HFFc6 (cell line): ENCODE measurements around the gene SPECC1L. TPM values are rescaled to one million over a fixed set of nuclear protein-coding genes. Genes with fewer than 3 reads are reported as not detected.
A peak's percentile ranks its signal among the peaks of the same experiment; 100 is the strongest.

Experiments
- DNase-seq: peaks from one replicate; pipeline ENCODE4 v3.0.0-alpha.2; 2018
- H3K27ac Mint-ChIP-seq: 2 replicates; pipeline ENCODE4 v1.8.0; 2020; ENCODE audit warnings: mild to moderate bottlenecking, mixed read lengths
- H3K27me3 Mint-ChIP-seq: 2 replicates; pipeline ENCODE4 v1.8.0; 2021; ENCODE audit warnings: mild to moderate bottlenecking, moderate library complexity, mixed read lengths; ENCODE audit not compliant: insufficient read depth
- H3K36me3 Mint-ChIP-seq: 2 replicates; pipeline ENCODE4 v1.8.0; 2021; ENCODE audit warnings: low read depth, mixed read lengths
- H3K4me1 Mint-ChIP-seq: 2 replicates; pipeline ENCODE4 v1.8.0; 2020; ENCODE audit warnings: low read depth, mixed read lengths
- H3K4me3 Mint-ChIP-seq: 2 replicates; pipeline ENCODE4 v1.8.0; 2020; ENCODE audit warnings: mild to moderate bottlenecking, moderate library complexity, mixed read lengths
- H3K9me3 Mint-ChIP-seq: 2 replicates; pipeline ENCODE4 v1.8.0; 2020; ENCODE audit warnings: mild to moderate bottlenecking, mixed read lengths
- CTCF ChIP-seq: fragments of 200-600 bp; sonication (generic); IDR thresholded peaks from 2 replicates; pipeline ENCODE4 v1.5.0; 2021; ENCODE audit warnings: antibody characterized with exemption, mild to moderate bottlenecking
- total RNA-seq, 6 experiments: library from RNA; stranded (reverse); fragmentation: NEBNext Ultra II Directional; extraction: Animal tissue kit (Norgen Biotek cat#: 25700); gene quantifications; 2 replicates in 1 of 6; 3 replicates in 5 of 6; pipeline ENCODE4 v1.2.3, GENCODE V29; 2021

The SPECC1L gene
- total RNA-seq, 6 experiments from 2014 or later: 47.3 to 61.5 (median 59.1) TPM

- H3K4me1 Mint-ChIP-seq: peaks cover 34% of the 10 kb centered on the region
- DNase-seq: peak; percentile 25
- H3K9me3 Mint-ChIP-seq: no peaks in the 10 kb centered on the region
- H3K27me3 Mint-ChIP-seq: peaks cover 2% of the 10 kb centered on the region; the same call in 1 of the 2 replicates
- H3K27ac Mint-ChIP-seq: peak overlapping the region; percentile 81
- no peak for TF ChIP-seq CTCF
- no peaks in the 10 kb centered on the region for H3K36me3 Mint-ChIP-seq
- no peak overlapping the region for H3K4me3 Mint-ChIP-seq
Measured at GRCh38 chr22:24465566-24465965, 194.9 kb downstream of the SPECC1L start.

- DNase-seq: no peak
- peaks cover 30% of the 10 kb centered on the region for H3K4me1 Mint-ChIP-seq
- TF ChIP-seq CTCF: no peak
- peaks cover 2% of the 10 kb centered on the region; the same call in 1 of the 2 replicates for H3K27me3 Mint-ChIP-seq
- H3K9me3 Mint-ChIP-seq: no peaks in the 10 kb centered on the region
- H3K36me3 Mint-ChIP-seq: no peaks in the 10 kb centered on the region
- H3K4me3 Mint-ChIP-seq: peak overlapping the region; percentile 44; the same call in 1 of the 2 replicates
- H3K27ac Mint-ChIP-seq: peak overlapping the region; percentile 81
Measured at GRCh38 chr22:24465975-24466374, 195.3 kb downstream of the SPECC1L start.

GRCh38 chr22:24466716-24467328 is 196.2 kb downstream of the SPECC1L start:
- H3K9me3 Mint-ChIP-seq: no peaks in the 10 kb centered on the region
- TF ChIP-seq CTCF: no peak
- H3K27ac Mint-ChIP-seq: peak overlapping the region; percentile 81
- peaks cover 2% of the 10 kb centered on the region; the same call in 1 of the 2 replicates for H3K27me3 Mint-ChIP-seq
- no peaks in the 10 kb centered on the region for H3K36me3 Mint-ChIP-seq
- DNase-seq: peak; percentile 53
- H3K4me1 Mint-ChIP-seq: peaks cover 36% of the 10 kb centered on the region
- peak overlapping the region; percentile 44; the same call in 1 of the 2 replicates for H3K4me3 Mint-ChIP-seq

- Mint-ChIP-seq H3K36me3 (no peaks in the 10 kb centered on the region), H3K27ac (peak overlapping the region; percentile 51), H3K27me3 (peaks cover 2% of the 10 kb centered on the region; the same call in 1 of the 2 replicates), H3K4me1 (peaks cover 40% of the 10 kb centered on the region), H3K4me3 (no peak overlapping the region), H3K9me3 (no peaks in the 10 kb centered on the region)
- no peak for TF ChIP-seq CTCF
- DNase-seq: no peak
Measured at GRCh38 chr22:24467340-24467739, 196.7 kb downstream of the SPECC1L start.

Other genes with a start within 250 kb of the SPECC1L start
- gene SUSD2, start 89.3 kb upstream of the SPECC1L start, total RNA-seq: under 1 TPM; 0.11 to 0.24 (median 0.19) TPM
- under 1 TPM; 0.17 to 0.61 (median 0.27) TPM for gene GGT5, start 25.7 kb upstream of the SPECC1L start, total RNA-seq
- 1 to 10 TPM; 1.1 to 2.9 (median 1.4) TPM for gene ADORA2A, start 156.8 kb downstream of the SPECC1L start, total RNA-seq
- gene UPB1, start 224.5 kb downstream of the SPECC1L start, total RNA-seq: under 1 TPM in 4 of 6 experiments, not detected in 2; 0.07 to 0.14 (median 0.12) TPM